HepG2 (cell line): ENCODE data around the gene LSM12. TPM values are rescaled to one million over a fixed set of nuclear protein-coding genes. Genes with fewer than 3 reads are reported as not detected.

ENCODE experiments used
- CBX2 ChIP-seq, 2 experiments: fragments of 200-600 bp in 1 of 2; sonication (generic); formaldehyde crosslinking in 1 of 2; IDR thresholded peaks; 2 replicates each; pipeline versions ENCODE4 v1.7.0 to v1.8.1; 2018 to 2022; ENCODE audit warnings: low read depth in 2 of 2, low read length in 1 of 2, mild to moderate bottlenecking in 1 of 2, missing genetic modification reagents in 1 of 2
- FLYWCH1 ChIP-seq: sonication (generic); formaldehyde crosslinking; IDR thresholded peaks from 2 replicates; pipeline ENCODE4 v1.8.1; 2023; ENCODE audit warnings: mild to moderate bottlenecking, missing genetic modification reagents
- HNF4A ChIP-seq: sonication (generic); formaldehyde crosslinking; IDR thresholded peaks from 2 replicates; pipeline ENCODE4 v1.4.0; 2020; ENCODE audit warnings: missing genetic modification reagents
- HNRNPH1 ChIP-seq: fragments of 200-400 bp; formaldehyde crosslinking; optimal IDR thresholded peaks from 2 replicates; pipeline ENCODE3; 2017; ENCODE audit warnings: mild to moderate bottlenecking, low read depth, low read length
- HNRNPL ChIP-seq: fragments of 200-400 bp; formaldehyde crosslinking; IDR thresholded peaks from 2 replicates; pipeline ENCODE4 v1.6.1; 2017; ENCODE audit warnings: mild to moderate bottlenecking, low read depth, low read length
- MED13 ChIP-seq: sonication (generic); formaldehyde crosslinking; IDR thresholded peaks from 2 replicates; pipeline ENCODE4 v1.5.0; 2020; ENCODE audit warnings: missing genetic modification reagents
- NFKBIZ ChIP-seq: IDR thresholded peaks from 2 replicates; pipeline ENCODE4 v1.6.1; 2018; ENCODE audit warnings: missing genetic modification reagents, missing compliant biosample characterization
- PHF20 ChIP-seq: sonication (generic); formaldehyde crosslinking; IDR thresholded peaks from 2 replicates; pipeline ENCODE4 v1.5.0; 2020; ENCODE audit warnings: mild to moderate bottlenecking, missing genetic modification reagents
- PHF5A ChIP-seq: IDR thresholded peaks from one replicate; pipeline ENCODE4 v1.6.1; 2018; ENCODE audit warnings: low read depth, missing genetic modification reagents; ENCODE audit not compliant: unreplicated experiment
- POLR2AphosphoS5 ChIP-seq: IDR thresholded peaks from 2 replicates; pipeline ENCODE4 v1.6.1; 2012; ENCODE audit warnings: low read depth, low read length
- PPARG ChIP-seq: conservative IDR thresholded peaks from 2 replicates; pipeline ENCODE4 v1.6.1; 2016; ENCODE audit warnings: missing biosample characterization, missing genetic modification reagents
- RXRB ChIP-seq: IDR thresholded peaks from 2 replicates; pipeline ENCODE4 v1.6.1; 2016; ENCODE audit warnings: borderline replicate concordance, missing genetic modification reagents, missing compliant biosample characterization
- SATB2 ChIP-seq: sonication (generic); formaldehyde crosslinking; IDR thresholded peaks from 2 replicates; pipeline ENCODE4 v1.5.0; 2020; ENCODE audit warnings: missing genetic modification reagents
- TOE1 ChIP-seq: sonication (generic); formaldehyde crosslinking; IDR thresholded peaks from 2 replicates; pipeline ENCODE4 v1.4.0; 2020; ENCODE audit warnings: mild to moderate bottlenecking, missing genetic modification reagents
- ZMYM2 ChIP-seq: sonication (generic); formaldehyde crosslinking; IDR thresholded peaks from 2 replicates; pipeline ENCODE4 v1.8.0; 2022; ENCODE audit warnings: mild to moderate bottlenecking, missing genetic modification reagents
- ZNF234 ChIP-seq: sonication (generic); formaldehyde crosslinking; conservative IDR thresholded peaks from 2 replicates; pipeline ENCODE4 v1.5.1; 2020; ENCODE audit warnings: mild to moderate bottlenecking, missing genetic modification reagents
- ZNF326 ChIP-seq: sonication (generic); formaldehyde crosslinking; IDR thresholded peaks from 2 replicates; pipeline ENCODE4 v1.4.0; 2020; ENCODE audit warnings: missing genetic modification reagents, borderline replicate concordance
- ZNF75D ChIP-seq: sonication (generic); formaldehyde crosslinking; IDR thresholded peaks from 2 replicates; pipeline ENCODE4 v1.8.1; 2023; ENCODE audit warnings: missing genetic modification reagents, mild to moderate bottlenecking, borderline replicate concordance
- ZSCAN30 ChIP-seq: sonication (generic); formaldehyde crosslinking; IDR thresholded peaks from 2 replicates; pipeline ENCODE4 v1.5.0; 2020; ENCODE audit warnings: mild to moderate bottlenecking, missing genetic modification reagents
- polyA plus RNA-seq, 8 experiments: library from polyadenylated mRNA; depleted of rRNA in 3 of 8; stranded (reverse) in 7 of 8; unstranded in 1 of 8; fragments of >200 nt; fragmentation: Illumina TruSeq in 4 of 8; extraction: Trizol in 4 of 8; gene quantifications; 2 replicates each; pipeline versions ENCODE4 v1.2.1 to v1.2.3, GENCODE V29; 2011 to 2016; ENCODE audit warnings: low read depth in 4 of 8, missing spikeins in 1 of 8, mixed read lengths in 1 of 8; ENCODE audit not compliant: insufficient read depth in 1 of 8
- total RNA-seq, 5 experiments: library from RNA; depleted of rRNA; stranded (reverse); fragments of >200 nt; fragmentation: Illumina TruSeq; extraction: Trizol; gene quantifications; 2 replicates each; pipeline ENCODE4 v1.2.3, GENCODE V29; 2016; ENCODE audit warnings: low read depth in 1 of 5
- TF ChIP-seq, protein P1 (sequence below): IDR thresholded peaks from 2 replicates; pipeline ENCODE4 v1.6.1; 2018; ENCODE audit warnings: missing genetic modification reagents, mild to moderate bottlenecking, missing compliant biosample characterization
- TF ChIP-seq, protein P2 (sequence below): IDR thresholded peaks from 2 replicates; pipeline ENCODE4 v1.6.1; 2016
- TF ChIP-seq, protein P3 (sequence below): fragments of 450-650 bp; IDR thresholded peaks from 2 replicates; pipeline ENCODE4 v1.6.1; 2016
- TF ChIP-seq, protein P4 (sequence below): sonication (generic); formaldehyde crosslinking; IDR thresholded peaks from 2 replicates; pipeline ENCODE4 v1.8.0; 2022; ENCODE audit warnings: missing genetic modification reagents, mild to moderate bottlenecking, borderline replicate concordance
- TF ChIP-seq, protein P5 (sequence below): IDR thresholded peaks from 2 replicates; pipeline ENCODE4 v1.6.1; 2016; ENCODE audit warnings: control low read depth

LSM12 gene
- total and polyA plus RNA-seq, 2 of the 13 experiments (the other 11 are each of a cell fraction or from before 2014, with no cell fraction given) = 52.8 to 55.7 TPM

DNA sequence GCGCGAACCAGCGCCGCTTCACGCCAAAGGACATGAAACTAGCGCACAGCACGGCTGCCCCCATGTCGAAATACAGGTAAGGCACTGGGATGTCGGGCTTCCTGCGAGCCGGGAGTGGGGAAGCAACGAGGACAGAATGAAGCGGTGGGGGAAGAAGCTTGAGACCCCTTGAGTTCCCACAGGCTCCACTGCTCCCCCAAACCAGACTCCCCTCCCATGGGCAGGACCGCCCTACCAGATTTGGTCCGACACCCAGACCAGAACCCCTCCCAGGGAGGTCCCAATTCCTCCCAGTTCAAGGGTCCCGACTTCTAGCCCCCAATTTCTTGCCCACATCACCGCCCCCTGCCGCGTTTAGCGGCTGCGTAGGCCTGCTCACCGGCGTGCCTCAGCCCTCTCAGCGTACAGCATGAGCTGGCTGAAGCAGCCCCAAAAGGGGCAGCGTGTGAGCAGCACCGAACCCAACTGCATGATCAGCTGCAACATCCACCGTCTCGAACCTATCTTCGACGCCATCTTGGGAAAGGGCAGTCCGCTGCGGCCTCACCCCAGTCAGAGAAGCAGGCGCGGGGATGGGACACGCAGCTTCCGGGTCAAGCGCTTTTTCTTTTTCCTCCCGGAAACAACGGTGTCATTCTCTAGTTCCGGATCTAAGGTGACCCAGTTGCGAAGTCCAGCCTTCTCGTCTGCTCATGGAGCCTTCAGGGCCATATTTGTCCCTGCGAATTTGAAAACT is 51.9 kb downstream of the LSM12 start, which contains the start of gene TMEM101 (continued):
- TF ChIP-seq ZNF75D (CRISPR knock-in tag) = 0 out of 2 replicates have a peak, but pooled peaks have one; percentile 4
- TF ChIP-seq, protein P1, sequence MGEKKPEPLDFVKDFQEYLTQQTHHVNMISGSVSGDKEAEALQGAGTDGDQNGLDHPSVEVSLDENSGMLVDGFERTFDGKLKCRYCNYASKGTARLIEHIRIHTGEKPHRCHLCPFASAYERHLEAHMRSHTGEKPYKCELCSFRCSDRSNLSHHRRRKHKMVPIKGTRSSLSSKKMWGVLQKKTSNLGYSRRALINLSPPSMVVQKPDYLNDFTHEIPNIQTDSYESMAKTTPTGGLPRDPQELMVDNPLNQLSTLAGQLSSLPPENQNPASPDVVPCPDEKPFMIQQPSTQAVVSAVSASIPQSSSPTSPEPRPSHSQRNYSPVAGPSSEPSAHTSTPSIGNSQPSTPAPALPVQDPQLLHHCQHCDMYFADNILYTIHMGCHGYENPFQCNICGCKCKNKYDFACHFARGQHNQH (CRISPR knock-in tag) = peak; percentile 97
- peak; percentile 79 for TF ChIP-seq HNF4A (CRISPR knock-in tag)
- TF ChIP-seq HNRNPH1 = no peak
- peak; percentile 88 for TF ChIP-seq POLR2AphosphoS5
- 0 out of 2 replicates have a peak, but pooled peaks have one; percentile 33 for TF ChIP-seq HNRNPL
- TF ChIP-seq PPARG = peak; percentile 87
- peak; percentile 98 for TF ChIP-seq PHF5A (CRISPR knock-in tag)
- TF ChIP-seq, protein P2, sequence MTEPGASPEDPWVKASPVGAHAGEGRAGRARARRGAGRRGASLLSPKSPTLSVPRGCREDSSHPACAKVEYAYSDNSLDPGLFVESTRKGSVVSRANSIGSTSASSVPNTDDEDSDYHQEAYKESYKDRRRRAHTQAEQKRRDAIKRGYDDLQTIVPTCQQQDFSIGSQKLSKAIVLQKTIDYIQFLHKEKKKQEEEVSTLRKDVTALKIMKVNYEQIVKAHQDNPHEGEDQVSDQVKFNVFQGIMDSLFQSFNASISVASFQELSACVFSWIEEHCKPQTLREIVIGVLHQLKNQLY = peak; percentile 84
- TF ChIP-seq, protein P3, sequence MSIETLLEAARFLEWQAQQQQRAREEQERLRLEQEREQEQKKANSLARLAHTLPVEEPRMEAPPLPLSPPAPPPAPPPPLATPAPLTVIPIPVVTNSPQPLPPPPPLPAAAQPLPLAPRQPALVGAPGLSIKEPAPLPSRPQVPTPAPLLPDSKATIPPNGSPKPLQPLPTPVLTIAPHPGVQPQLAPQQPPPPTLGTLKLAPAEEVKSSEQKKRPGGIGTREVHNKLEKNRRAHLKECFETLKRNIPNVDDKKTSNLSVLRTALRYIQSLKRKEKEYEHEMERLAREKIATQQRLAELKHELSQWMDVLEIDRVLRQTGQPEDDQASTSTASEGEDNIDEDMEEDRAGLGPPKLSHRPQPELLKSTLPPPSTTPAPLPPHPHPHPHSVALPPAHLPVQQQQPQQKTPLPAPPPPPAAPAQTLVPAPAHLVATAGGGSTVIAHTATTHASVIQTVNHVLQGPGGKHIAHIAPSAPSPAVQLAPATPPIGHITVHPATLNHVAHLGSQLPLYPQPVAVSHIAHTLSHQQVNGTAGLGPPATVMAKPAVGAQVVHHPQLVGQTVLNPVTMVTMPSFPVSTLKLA = peak; percentile 34
- TF ChIP-seq, protein P4, sequence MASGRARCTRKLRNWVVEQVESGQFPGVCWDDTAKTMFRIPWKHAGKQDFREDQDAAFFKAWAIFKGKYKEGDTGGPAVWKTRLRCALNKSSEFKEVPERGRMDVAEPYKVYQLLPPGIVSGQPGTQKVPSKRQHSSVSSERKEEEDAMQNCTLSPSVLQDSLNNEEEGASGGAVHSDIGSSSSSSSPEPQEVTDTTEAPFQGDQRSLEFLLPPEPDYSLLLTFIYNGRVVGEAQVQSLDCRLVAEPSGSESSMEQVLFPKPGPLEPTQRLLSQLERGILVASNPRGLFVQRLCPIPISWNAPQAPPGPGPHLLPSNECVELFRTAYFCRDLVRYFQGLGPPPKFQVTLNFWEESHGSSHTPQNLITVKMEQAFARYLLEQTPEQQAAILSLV (CRISPR knock-in tag) = peak; percentile 89
- TF ChIP-seq CBX2 (IDR thresholded peaks at IDR 0.05; ENCODE audit: low read depth, low read length) = no peak
- TF ChIP-seq CBX2 (CRISPR knock-in tag; IDR thresholded peaks at IDR 0.05; ENCODE audit: low read depth) = no peak
- peak; percentile 64; the same call in 1 of the 2 replicates for TF ChIP-seq TOE1 (CRISPR knock-in tag)
- TF ChIP-seq MED13 (CRISPR knock-in tag) = 0 out of 2 replicates have a peak, but pooled peaks have one; percentile 67
- TF ChIP-seq ZSCAN30 (CRISPR knock-in tag) = no peak; the same call in 1 of the 2 replicates
- TF ChIP-seq RXRB (CRISPR knock-in tag) = peak; percentile 88
- TF ChIP-seq NFKBIZ (CRISPR knock-in tag) = no peak; the same call in 1 of the 2 replicates
- TF ChIP-seq ZMYM2 (CRISPR knock-in tag) = no peak
- no peak; the same call in 1 of the 2 replicates for TF ChIP-seq ZNF234 (CRISPR knock-in tag)
- TF ChIP-seq PHF20 (CRISPR knock-in tag) = peak; percentile 98
- TF ChIP-seq ZNF326 = no peak
- TF ChIP-seq, protein P5, sequence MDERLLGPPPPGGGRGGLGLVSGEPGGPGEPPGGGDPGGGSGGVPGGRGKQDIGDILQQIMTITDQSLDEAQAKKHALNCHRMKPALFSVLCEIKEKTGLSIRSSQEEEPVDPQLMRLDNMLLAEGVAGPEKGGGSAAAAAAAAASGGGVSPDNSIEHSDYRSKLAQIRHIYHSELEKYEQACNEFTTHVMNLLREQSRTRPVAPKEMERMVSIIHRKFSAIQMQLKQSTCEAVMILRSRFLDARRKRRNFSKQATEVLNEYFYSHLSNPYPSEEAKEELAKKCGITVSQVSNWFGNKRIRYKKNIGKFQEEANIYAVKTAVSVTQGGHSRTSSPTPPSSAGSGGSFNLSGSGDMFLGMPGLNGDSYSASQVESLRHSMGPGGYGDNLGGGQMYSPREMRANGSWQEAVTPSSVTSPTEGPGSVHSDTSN (CRISPR knock-in tag) = no peak
- peak; percentile 59 for TF ChIP-seq SATB2 (CRISPR knock-in tag)
- TF ChIP-seq FLYWCH1 = no peak
